Urinary bladder (tissue), 4 donors: ENCODE measurements around the gene ARVCF. TPM values are rescaled to one million over a fixed set of nuclear protein-coding genes. Genes with fewer than 3 reads are reported as not detected.

Source experiments
- DNase-seq: peaks from one replicate; pipeline ENCODE4 v3.0.0-alpha.2; 2015; ENCODE audit errors: extremely low spot score
- H3K27ac ChIP-seq: one replicate; pipeline ENCODE4 v1.5.1; 2013; ENCODE audit warnings: low read depth, mild to moderate bottlenecking, moderate library complexity
- H3K36me3 ChIP-seq: one replicate; pipeline ENCODE4 v1.6.1; 2013; ENCODE audit warnings: mild to moderate bottlenecking, moderate library complexity; ENCODE audit not compliant: insufficient read depth
- H3K4me1 ChIP-seq: one replicate; pipeline ENCODE4 v1.6.1; 2013; ENCODE audit warnings: mild to moderate bottlenecking, moderate library complexity; ENCODE audit not compliant: insufficient read depth
- H3K4me3 ChIP-seq: one replicate; pipeline ENCODE4 v1.5.1; 2013; ENCODE audit warnings: low read depth, low read length
- WGBS: extraction: QIAGEN DNeasy Blood & Tissue Kit; methylation state at CpG from one replicate; pipeline ENCODE4 v1.1.7; 2013; 5-methylcytosine and 5-hydroxymethylcytosine counted together
- polyA plus RNA-seq: library from polyadenylated mRNA; stranded (reverse); fragments of 200-250 nt; gene quantifications from one replicate; pipeline ENCODE4 v1.2.3, GENCODE V29; 2013
- total RNA-seq: library from RNA; depleted of rRNA; stranded (reverse); fragments of >200 nt; gene quantifications from one replicate; pipeline ENCODE4 v1.2.3, GENCODE V29; 2014
- donor health status: healthy with polysubstance abuse.
- donor health status: healthy.

ARVCF gene
- total and polyA plus RNA-seq, 2 donors = 15.4 to 16.0 TPM

DNA sequence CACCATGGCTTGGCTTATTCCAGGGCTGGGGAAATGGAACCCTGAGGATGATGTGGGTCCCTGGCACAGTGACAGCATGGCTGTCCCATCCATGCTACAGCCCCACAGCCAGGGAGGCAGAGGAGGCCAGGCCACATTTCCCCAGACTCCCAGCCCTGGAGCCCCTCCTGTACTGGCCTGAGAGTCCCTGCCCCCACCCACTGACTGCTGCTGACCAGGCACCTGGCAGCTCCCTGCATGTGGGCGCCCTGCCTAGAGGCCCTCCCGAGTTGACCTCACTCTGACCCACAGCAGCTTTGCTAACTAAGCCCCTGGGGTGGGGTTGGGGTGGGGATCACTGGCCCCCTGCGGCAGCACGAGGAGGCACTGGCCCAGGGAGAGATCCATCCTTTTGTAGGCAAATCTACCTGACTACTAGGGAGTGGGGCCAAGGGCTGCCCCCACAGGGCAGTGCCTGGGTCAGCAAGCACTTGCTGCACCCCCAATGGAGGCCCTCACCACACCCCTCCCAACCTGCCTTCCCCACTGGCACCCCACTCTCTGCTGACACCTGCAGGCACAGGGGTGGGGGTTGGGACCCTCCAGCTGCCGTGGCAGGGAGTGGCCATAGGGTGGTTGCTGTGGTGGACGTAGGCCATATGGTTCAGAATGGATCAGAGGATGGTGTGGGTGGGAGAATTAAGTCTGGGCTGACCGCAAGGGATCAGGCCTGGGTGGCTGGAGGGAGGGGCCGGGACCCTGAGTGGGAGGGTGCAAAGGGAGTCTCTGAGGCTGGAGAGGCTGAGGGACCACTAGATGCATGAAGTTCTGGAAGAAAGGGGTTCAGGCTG is 17.4 kb downstream of the ARVCF start:
- H3K27ac ChIP-seq = no peak overlapping the region
- DNase-seq = no peak
- H3K4me1 ChIP-seq = no peaks in the 10 kb centered on the region
- H3K4me3 ChIP-seq = no peak overlapping the region
- H3K36me3 ChIP-seq = no peaks in the 10 kb centered on the region
- WGBS = 56% methylated on average over 8 of the region's 8 CpGs

DNA sequence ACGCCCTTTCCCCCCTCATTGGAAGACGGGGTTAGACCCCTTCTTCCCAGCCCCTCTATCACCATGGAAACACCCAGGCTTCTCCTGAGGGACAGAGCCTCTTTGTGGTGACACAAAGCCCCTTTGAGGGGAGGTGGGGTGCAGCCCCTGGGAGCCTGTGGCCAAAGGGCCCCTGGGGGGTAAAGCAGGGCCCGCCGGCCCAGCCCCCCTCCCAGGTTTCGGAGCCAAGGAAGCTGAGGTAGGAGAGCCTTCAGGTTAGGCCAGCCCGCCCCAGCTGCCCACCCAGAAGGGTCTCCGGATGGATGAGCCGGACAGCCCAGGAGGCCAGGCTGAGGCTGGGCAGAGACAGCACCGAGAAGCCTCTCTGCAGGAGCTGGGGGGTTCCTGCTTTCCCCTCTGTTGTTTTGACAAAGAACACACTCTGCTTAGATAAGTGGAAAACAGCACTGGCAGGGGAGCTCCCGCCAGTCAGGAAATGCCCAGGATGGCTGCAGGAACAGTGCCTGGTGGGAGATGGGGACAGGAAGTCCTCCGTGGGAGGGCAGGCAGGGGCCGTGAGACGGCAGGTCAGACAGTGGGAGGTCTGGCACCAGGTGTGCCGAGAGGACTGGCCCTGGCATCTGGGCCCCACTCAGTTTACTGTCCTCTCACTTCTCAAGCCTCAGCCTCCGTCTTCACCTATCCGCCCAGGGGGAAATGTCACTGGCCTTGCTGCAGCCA is 18.2 kb downstream of the ARVCF start:
- Histone ChIP-seq H3K36me3 (no peaks in the 10 kb centered on the region), H3K4me1 (no peaks in the 10 kb centered on the region), H3K4me3 (no peak overlapping the region), H3K27ac (no peak overlapping the region)
- 71% methylated on average over 16 of the region's 16 CpGs for WGBS
- DNase-seq = no peak

DNA sequence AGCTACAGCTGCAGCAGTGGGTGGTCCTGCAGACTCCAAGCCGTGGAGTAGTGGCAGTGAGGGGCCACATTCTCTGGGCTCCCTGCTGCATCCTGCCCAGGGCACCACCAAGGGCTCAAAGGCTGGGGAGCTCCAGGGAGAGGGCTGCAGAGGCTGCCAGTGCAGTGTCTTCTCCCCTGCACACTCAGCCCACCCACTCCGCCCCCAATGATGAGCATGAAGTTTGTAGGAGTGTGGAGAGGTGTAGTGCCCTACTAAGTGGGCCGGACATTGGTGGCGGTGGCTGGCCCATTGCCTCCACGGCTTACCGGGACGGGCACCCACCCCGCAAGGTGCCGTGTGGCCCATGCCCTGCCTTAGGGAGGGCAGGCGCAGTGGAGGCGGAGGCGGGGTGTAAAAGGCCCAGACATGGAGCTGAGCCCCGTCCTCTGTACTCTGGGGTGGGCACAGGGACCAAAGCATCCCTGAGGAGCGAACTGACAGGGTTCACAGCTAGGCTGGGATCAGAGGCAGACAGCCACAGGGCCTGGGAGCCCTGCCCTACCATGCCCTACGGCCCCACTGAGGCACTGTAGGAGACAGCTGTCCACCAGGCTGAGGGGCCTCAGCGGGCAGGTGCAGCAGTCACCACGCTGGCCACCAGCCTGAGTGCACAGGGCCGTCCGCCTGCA is 18.9 kb downstream of the ARVCF start:
- no peak for DNase-seq
- no peak overlapping the region for H3K27ac ChIP-seq
- H3K36me3 ChIP-seq = no peaks in the 10 kb centered on the region
- H3K4me1 ChIP-seq = no peaks in the 10 kb centered on the region
- no peak overlapping the region for H3K4me3 ChIP-seq
- WGBS = 88% methylated on average over 19 of the region's 19 CpGs

DNA sequence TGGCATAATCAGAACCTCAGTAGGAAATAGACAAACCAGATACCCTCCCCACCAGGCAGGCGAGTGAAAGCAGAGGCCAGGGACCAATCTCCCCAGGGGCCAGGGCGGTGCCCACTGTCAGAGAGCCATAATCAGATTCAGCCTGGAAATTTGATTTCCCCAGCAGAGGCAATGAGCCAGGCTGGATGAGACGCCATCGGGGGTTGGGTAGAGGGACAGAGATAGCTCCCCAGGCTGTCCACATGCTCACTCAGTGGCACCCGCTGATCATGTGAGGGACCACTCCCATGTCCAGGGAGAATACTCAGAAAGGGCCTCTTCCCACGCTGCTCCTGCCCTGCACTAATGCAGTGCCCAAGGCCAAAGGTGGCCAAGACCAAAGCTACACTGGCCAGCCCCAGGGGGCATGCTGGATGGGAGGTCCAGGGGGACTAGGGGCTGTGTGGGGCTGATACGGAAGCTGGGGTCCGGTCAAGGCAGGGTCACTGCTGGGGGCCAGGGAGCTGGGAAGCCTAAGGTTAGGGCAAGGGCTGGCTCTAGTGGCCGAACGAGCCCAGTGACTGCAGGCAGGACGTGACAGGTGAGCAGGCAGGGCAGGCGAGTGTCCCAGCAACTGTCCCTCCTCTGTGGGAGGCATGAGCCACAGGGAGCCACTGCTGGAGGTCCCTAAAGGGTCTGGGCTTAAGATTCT is 19.8 kb downstream of the ARVCF start:
- WGBS = 85% methylated on average over 12 of the region's 12 CpGs
- no peaks in the 10 kb centered on the region for H3K36me3 ChIP-seq
- no peaks in the 10 kb centered on the region for H3K4me1 ChIP-seq
- no peak overlapping the region for H3K27ac ChIP-seq
- H3K4me3 ChIP-seq = no peak overlapping the region
- DNase-seq = no peak

GRCh38 chr22:19995611-19996339 is 20.8 kb downstream of the ARVCF start:
- DNase-seq = no peak
- Histone ChIP-seq H3K27ac (no peak overlapping the region), H3K4me3 (no peak overlapping the region), H3K36me3 (no peaks in the 10 kb centered on the region), H3K4me1 (no peaks in the 10 kb centered on the region)
- 49% methylated on average over 18 of the region's 18 CpGs for WGBS

DNA sequence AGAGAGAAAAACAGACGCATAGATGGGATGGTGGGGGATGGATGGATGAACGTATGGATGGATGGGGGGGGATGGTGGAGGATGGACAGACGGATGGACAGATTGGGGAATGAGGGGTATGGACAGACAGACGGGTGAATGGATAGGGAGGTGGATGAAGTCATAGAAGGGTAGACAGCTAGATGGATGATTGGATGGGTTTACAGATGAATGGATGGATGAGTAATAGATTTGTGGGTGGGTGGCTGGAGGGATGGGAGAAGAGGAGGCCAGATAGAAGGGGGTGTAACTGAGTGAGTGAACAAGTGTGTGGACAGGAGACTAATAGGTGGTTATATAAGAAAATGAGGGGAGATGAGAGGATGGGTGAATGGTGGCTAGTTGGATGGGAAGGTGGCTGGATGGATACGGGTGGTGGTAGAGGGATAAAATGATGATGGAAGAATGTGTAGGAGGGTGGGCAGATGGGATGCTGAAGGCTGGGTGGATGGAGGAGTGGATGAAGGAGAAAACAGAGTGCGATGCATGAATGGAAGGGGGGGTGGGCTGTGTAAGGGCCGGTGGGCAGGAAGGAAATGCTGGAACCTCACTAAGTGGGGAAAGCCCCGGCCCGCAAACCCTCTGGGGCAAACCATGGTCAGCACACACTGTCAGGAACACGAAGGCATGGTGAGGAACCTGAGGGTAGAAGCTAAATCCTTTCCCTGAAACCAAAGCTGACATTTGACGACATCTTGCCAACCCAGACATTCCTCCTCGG is 21.6 kb downstream of the ARVCF start:
- DNase-seq = no peak
- Histone ChIP-seq H3K27ac (no peak overlapping the region), H3K36me3 (no peaks in the 10 kb centered on the region), H3K4me1 (no peaks in the 10 kb centered on the region), H3K4me3 (no peak overlapping the region)
- 71% methylated on average over 12 of the region's 12 CpGs for WGBS

DNA sequence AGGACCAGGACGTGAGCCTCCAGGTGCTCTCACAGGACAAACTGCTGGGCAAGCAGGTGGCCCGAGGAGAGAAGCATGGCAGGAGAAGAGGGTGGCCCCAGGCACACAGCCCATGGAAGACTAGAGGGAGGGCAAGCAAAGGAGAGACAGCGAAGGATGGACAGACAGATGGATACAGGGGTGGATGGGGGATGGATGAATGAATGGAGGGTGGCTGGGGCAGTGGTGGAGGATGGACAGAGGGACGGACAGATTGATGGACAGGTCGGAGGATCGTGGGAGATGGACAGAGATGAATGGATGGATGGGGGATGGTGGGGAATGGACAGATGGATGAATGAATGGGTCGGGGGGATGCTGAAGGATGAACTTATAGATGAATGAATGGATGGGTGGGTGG is 22.7 kb downstream of the ARVCF start:
- no peak overlapping the region for H3K4me3 ChIP-seq
- WGBS = 96% methylated on average over 7 of the region's 7 CpGs
- no peak for DNase-seq
- no peaks in the 10 kb centered on the region for H3K36me3 ChIP-seq
- H3K4me1 ChIP-seq = no peaks in the 10 kb centered on the region
- no peak overlapping the region for H3K27ac ChIP-seq

GRCh38 chr22:19992921-19993355 is 23.7 kb downstream of the ARVCF start:
- no peaks in the 10 kb centered on the region for H3K36me3 ChIP-seq
- 72% methylated on average over 6 of the region's 6 CpGs for WGBS
- no peak overlapping the region for H3K4me3 ChIP-seq
- DNase-seq = no peak
- H3K27ac ChIP-seq = no peak overlapping the region
- H3K4me1 ChIP-seq = no peaks in the 10 kb centered on the region

- Histone ChIP-seq H3K4me3 (no peak overlapping the region), H3K4me1 (no peaks in the 10 kb centered on the region), H3K36me3 (no peaks in the 10 kb centered on the region), H3K27ac (no peak overlapping the region)
- DNase-seq = no peak
- WGBS = 87% methylated on average over 7 of the region's 7 CpGs
Observed at GRCh38 chr22:19992481-19992911, 24.1 kb downstream of the ARVCF start.

DNA sequence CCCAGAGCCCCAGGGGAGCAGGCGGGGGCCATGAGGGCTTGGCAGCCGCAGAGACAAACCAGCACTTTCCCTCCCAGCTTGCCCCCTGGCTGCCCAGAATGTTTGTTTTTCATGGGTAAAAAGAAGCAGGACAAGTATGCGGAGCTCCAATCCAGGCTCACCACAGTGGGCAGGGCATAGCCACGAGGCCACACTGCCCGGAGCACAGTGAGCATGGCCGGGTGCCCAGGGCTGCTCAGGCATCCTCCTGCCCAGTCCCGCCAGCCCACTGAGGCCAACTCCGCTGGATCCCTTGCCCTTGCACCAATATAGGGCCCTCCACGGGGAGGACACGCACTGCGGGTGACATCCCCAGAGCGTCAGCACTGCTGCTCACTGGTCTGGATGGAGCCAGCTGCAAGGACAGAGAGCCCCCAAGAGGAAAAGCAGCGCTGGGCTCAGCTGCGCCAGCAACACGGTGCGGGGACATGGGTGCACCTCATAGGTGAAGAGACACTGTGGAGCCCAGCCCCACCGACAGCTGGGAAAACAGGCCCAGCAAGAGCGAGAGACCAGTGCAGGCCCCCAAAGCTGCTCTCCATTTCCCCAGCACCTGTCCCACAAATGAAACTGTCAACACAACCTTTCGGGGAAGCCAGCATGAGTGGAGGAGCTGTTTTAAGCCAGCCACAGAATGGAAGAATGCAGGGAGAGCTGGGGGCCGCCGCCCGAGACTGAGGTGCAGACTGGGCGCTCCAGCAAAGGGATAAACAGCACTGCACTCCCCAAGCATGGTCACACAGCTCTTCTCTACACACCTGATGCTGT is 24.8 kb downstream of the ARVCF start:
- H3K4me3 ChIP-seq = no peak overlapping the region
- H3K27ac ChIP-seq = no peak overlapping the region
- no peak for DNase-seq
- no peaks in the 10 kb centered on the region for H3K36me3 ChIP-seq
- WGBS = 80% methylated on average over 23 of the region's 23 CpGs
- H3K4me1 ChIP-seq = no peaks in the 10 kb centered on the region

DNA sequence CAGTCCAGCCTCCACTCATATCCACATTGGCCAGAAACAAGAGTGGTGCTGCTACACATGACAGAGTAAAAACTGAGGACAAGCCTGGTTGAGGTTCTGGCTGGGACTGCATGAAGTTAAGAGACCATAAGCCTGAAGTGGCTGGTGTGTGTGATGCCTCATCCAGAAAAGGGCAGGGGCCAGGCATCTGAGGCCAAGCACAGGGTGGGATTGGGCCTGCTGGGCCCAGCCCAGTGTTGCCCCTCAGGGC is 25.3 kb downstream of the ARVCF start:
- no peaks in the 10 kb centered on the region for H3K4me1 ChIP-seq
- no peak for DNase-seq
- H3K4me3 ChIP-seq = no peak overlapping the region
- no peak overlapping the region for H3K27ac ChIP-seq
- H3K36me3 ChIP-seq = no peaks in the 10 kb centered on the region
